GM12892 (cell line): ENCODE results near the gene INVS.

ENCODE experiments used
- POLR2A ChIP-seq: IDR thresholded peaks from 2 replicates; pipeline ENCODE4 v1.6.1; 2011; ENCODE audit warnings: low read depth, low read length, control low read depth
- POLR2AphosphoS5 ChIP-seq: IDR thresholded peaks from 2 replicates; pipeline ENCODE4 v1.6.1; 2011; ENCODE audit warnings: low read depth, low read length, control low read depth
- TAF1 ChIP-seq: IDR thresholded peaks from 2 replicates; pipeline ENCODE4 v1.6.1; 2011; ENCODE audit warnings: low read depth, mild to moderate bottlenecking, control low read depth, low read length, borderline replicate concordance

GRCh38 chr9:100070104-100071041 is 28.7 kb upstream of the INVS start:
- TF ChIP-seq POLR2A (no peak), POLR2AphosphoS5 (no peak), TAF1 (no peak)
